Adrenal gland (tissue), 5 donors: ENCODE measurements around the gene TBC1D14.

Experiments used
- CTCF ChIP-seq, 6 experiments: fragments of 450-650 bp in 4 of 6; fragments of 200-600 bp in 2 of 6; sonication (generic) in 1 of 6; IDR thresholded peaks; 1 replicate in 5 of 6; 2 replicates in 1 of 6; pipeline versions ENCODE4 v1.5.1 to v1.8.0; 2016 to 2021; ENCODE audit warnings: antibody characterized with exemption in 6 of 6, mild to moderate bottlenecking in 2 of 6, moderate library complexity in 1 of 6
- POLR2A ChIP-seq, 2 donors: fragments of 450-650 bp; IDR thresholded peaks; one replicate each; pipeline ENCODE4 v1.6.1; 2017; ENCODE audit warnings: antibody characterized with exemption in 2 of 2, mild to moderate bottlenecking in 2 of 2, moderate library complexity in 1 of 2
- donor health status: DM: no; HTN: no; CAD: no.

GRCh38 chr4:6943885-6944225 lies 34.2 kb downstream of the TBC1D14 start:
- no peak for TF ChIP-seq POLR2A (IDR thresholded peaks at IDR 0.05)
- TF ChIP-seq CTCF (IDR thresholded peaks at IDR 0.05) = no peak
